HG03342 (cell line): ENCODE results near the gene EXOC3L2.

Source experiments
- ATAC-seq: cut with Tn5 transposase; IDR thresholded peaks from one replicate; pipeline ENCODE4 v1.9.1; 2021; ENCODE audit warnings: mild to moderate bottlenecking, moderate library complexity; ENCODE audit not compliant: unreplicated experiment

Gene EXOC3L2

GRCh38 chr19:45182758-45183157 is 62.4 kb downstream of the EXOC3L2 start:
- no peak for ATAC-seq

DNA sequence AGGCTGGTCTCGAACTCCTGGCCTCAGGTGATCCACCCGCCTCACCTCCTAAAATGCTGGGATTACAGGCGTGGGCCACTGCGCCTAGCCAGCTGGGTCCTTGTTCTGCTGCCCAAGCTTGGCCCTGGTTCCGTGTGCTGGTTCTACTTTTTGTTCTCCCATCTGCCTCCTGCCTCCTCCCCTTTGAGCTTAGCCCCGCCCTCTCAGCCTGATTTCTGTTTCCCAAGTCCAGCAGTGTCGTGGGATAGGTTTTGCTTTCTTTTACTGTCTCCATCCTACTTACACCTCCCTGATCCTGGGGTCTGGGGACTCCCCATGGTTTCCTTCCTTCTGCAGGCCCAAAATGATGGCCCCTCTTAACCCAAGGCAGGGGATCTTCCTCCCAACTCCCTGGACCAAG is 64.3 kb downstream of the EXOC3L2 start:
- ATAC-seq: no peak

DNA sequence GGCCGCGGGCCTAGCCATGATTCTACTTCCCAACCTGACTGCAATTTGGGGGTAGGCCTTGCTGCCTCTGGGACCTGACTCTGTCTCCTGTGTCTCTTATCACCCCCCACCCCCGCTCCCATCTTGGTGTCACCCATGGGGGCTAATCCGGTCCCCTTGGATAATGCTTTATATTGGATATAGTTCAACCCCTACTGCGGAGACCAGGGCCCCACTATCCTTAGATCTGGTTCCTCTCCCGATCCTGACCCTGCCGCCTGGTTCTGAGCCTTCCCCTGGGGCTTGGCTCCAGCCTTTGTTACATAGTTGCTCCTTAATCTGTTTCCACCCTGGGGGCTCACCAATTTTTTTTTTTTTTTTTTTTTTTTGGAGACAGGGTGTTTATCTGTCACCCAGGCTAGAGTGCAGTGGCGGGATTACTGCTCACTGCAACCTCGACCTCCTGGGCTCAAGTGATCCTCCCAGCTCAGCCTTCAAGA is 65.3 kb downstream of the EXOC3L2 start:
- ATAC-seq: no peak

DNA sequence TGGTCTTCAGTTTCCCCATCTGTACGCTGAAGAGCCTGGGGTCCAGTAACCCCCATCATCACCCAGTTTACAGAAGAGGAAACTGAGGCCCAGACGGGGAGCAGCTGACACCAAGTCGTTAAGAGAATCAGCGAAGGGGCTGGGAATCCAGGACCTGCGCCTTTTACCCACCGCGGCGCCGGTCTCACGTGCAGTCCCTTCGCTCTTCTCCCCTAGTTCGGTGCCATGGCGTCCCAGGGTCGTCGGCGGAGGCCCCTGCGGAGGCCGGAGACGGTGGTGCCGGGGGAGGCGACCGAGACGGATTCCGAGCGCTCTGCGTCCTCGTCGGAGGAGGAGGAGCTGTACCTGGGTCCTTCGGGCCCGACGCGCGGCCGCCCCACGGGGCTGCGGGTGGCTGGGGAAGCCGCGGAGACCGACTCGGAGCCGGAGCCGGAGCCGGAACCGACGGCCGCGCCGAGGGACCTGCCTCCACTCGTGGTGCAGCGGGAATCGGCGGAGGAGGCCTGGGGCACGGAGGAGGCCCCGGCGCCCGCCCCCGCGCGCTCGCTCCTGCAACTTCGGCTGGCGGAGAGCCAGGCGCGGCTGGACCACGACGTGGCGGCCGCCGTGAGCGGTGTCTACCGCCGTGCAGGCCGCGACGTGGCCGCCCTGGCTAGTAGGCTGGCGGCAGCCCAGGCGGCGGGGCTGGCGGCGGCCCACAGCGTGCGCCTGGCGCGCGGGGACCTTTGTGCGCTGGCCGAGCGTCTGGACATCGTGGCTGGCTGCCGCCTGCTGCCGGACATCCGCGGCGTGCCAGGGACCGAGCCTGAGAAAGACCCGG is 65.9 kb downstream of the EXOC3L2 start:
- no peak for ATAC-seq

- peak; percentile 80 for ATAC-seq
Measured at GRCh38 chr19:45178262-45179071, 66.7 kb downstream of the EXOC3L2 start, which contains the start of gene BLOC1S3. Gene BLOC1S3 (plus strand): TSS chr19:45178784. CDS start chr19:45179297, 513 bp downstream.

GRCh38 chr19:45177817-45178261 is 67.4 kb downstream of the EXOC3L2 start, which contains the start of gene TRAPPC6A:
Gene TRAPPC6A (minus strand): TSS chr19:45178237. CDS start chr19:45178218, 19 bp downstream.
- peak; percentile 7 for ATAC-seq

DNA sequence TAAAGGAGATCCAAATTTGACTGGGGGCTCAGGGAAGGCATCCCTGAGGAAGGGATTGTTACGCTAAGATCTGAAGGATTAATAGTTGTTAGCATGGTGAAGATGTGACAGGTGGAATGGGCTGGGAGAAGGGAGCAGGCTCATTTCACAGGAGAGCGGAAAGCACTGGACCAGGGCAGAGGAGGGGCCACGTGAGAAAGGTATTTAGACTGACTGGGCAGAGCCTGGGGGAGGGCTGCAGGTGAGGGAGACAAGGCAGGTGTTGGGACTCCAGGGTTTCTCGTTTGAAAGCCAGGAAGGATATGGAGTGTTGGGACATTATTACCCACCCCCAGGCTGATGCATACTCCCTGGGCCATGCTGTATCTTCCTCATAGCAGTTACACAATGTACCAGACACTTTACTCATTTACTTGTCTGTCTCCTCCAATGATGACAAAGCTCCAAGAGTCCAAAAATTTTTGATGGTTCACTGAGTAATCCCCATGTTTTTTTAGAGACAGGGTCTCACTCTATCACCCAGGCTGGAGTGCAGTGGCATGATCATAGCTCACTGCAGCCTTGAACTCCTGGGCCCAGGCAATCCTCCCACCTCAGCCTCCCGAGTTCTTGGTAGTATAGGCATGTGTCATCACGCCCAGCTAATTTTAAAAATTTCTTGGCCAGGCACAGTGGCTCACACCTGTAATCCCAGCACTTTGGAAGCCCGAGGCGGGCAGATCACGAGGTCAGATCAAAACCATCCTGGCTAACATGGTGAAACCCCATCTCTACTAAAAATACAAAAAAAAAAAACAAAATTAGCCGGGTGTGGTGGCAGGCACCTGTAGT is 69.5 kb downstream of the EXOC3L2 start:
- ATAC-seq: no peak

- no peak for ATAC-seq
Measured at GRCh38 chr19:45173816-45174215, 71.4 kb downstream of the EXOC3L2 start.

DNA sequence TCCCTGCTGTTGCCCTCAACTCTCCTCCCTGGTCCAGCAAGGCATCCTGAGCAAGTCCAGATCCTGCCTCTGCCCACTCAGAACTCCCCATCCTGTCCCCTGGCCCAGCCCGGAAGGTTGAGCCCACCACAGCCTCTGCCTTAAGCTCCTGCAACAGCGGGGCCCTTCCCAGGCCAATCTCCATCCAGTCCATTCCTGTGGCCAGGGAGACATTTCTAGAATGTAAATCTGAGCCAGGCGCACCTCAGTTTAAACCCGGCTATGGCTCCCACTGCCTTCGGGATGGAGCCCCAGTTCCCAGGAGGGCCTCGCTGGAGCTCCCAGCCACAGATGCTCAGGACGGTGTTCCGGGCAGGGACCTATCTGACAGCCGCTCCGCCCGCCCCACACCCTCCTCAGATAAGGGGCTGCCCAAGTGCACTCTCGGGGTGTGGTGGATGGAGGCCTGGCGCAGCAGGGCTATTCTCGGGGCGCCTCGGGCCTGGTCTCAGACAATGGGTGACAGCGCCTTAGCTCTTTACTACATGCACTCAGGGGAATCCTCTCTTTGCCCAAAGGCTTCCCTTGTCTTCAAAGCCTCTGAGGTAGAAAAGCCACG is 72.5 kb downstream of the EXOC3L2 start:
- no peak for ATAC-seq

DNA sequence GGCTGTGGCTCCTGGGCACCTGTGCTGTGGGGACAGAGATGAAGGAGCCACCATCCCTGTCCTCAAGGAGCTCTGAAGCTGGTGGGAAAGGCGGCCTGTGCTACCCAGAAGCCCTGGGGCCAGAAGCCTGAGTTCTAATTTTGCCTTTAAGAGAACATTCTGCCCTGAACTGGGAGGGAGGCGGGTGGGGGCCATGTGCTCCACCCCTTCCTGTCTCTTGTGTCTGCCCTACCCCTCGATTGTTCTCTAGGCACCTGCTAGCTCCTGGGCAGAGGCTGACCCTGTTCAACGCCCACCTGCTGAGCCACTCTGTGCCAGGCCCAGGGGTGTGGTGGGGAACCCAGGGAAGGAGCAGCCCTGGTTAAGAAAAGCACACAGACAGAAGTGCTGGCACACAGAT is 73.0 kb downstream of the EXOC3L2 start:
- no peak for ATAC-seq

DNA sequence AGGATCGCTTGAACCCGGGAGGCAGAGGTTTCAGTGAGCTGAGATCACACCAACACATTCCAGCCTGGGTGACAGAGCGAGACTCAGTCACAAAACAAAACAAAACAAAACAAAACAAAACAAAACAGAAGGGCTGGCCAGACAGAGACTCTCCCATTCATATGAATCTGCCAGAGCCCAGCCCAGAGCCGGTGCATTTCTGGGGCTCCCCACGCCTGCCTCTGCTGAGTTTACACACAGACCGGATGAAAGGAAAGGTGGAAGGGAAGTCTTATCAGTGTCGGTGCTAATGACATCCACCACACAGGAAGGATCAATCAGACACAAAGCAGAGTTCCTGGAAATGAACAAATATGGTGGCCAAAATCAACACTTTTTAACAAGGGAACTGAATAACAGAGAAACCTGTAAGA is 74.0 kb downstream of the EXOC3L2 start:
- ATAC-seq: no peak

- ATAC-seq: no peak
Measured at GRCh38 chr19:45170146-45171106, 74.8 kb downstream of the EXOC3L2 start.

DNA sequence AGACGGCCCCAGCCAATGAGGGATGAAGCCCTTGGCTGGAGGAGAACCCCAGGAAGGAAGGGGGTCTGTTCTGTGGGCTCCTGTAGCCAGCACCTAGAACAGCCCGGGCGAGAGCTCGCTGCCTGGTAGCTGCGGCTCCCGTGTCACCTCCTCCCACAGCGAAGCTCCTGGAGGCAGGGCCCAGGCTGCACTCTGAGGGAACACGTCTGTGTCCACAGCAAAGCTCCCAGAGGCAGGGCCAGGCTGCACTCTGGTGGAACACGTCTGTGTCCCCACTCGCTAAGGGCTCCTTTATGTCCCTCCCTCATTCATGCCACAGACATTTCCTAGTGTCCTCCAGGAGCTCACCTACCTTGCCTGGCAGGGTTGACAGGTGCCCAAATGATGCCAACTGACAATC is 75.6 kb downstream of the EXOC3L2 start:
- ATAC-seq: no peak

- no peak for ATAC-seq
Measured at GRCh38 chr19:45168767-45169351, 76.3 kb downstream of the EXOC3L2 start.

- no peak for ATAC-seq
Measured at GRCh38 chr19:45166723-45167252, 78.4 kb downstream of the EXOC3L2 start.

- peak; percentile 53 for ATAC-seq
Measured at GRCh38 chr19:45164577-45165335, 80.5 kb downstream of the EXOC3L2 start.

GRCh38 chr19:45163751-45164460 is 81.3 kb downstream of the EXOC3L2 start:
- peak; percentile 4 for ATAC-seq
